Keratinocyte (primary cell): Measurements from ENCODE around the gene LCK. TPM values are rescaled to one million over a fixed set of nuclear protein-coding genes. Genes with fewer than 3 reads are reported as not detected.

ENCODE experiments used
- DNase-seq: peaks from one replicate; pipeline ENCODE4 v3.0.0-alpha.2; 2011; ENCODE audit warnings: low read depth, missing footprints, low spot score
- FAIRE-seq: peaks from 2 replicates; lab custom pipeline; 2011; peaks lifted over from hg19 to GRCh38; lab: Jason Lieb, UNC
- H2AFZ ChIP-seq: 2 replicates; pipeline ENCODE4 v1.6.0; 2012; ENCODE audit warnings: low read length, control low read depth, inconsistent platforms; ENCODE audit not compliant: control insufficient read depth
- H3K27ac ChIP-seq: 2 replicates; pipeline ENCODE4 v1.5.1; 2011; ENCODE audit warnings: low read length; ENCODE audit not compliant: control insufficient read depth, insufficient read depth
- H3K27me3 ChIP-seq: 3 replicates; pipeline ENCODE4 v1.6.0; 2011; ENCODE audit warnings: low read length; ENCODE audit not compliant: control insufficient read depth, insufficient read depth; ENCODE audit errors: extremely low read depth
- H3K36me3 ChIP-seq, 2 experiments: 2 replicates in 1 of 2; 3 replicates in 1 of 2; pipeline ENCODE4 v1.5.1; 2011; ENCODE audit warnings: low read length in 2 of 2, mild to moderate bottlenecking in 1 of 2; ENCODE audit not compliant: control insufficient read depth in 2 of 2, insufficient read depth in 2 of 2; ENCODE audit errors: extremely low read depth in 1 of 2
- H3K4me1 ChIP-seq: 3 replicates; pipeline ENCODE4 v1.5.1; 2011; ENCODE audit warnings: low read length; ENCODE audit not compliant: control insufficient read depth, insufficient read depth; ENCODE audit errors: extremely low read depth
- H3K4me2 ChIP-seq: 3 replicates; pipeline ENCODE4 v1.6.0; 2011; ENCODE audit warnings: low read depth, low read length; ENCODE audit not compliant: control insufficient read depth, insufficient read depth; ENCODE audit errors: extremely low read depth
- H3K4me3 ChIP-seq, 3 experiments: fragments of 200-600 bp in 1 of 3; sonication (generic) in 1 of 3; 2 replicates in 2 of 3; 3 replicates in 1 of 3; pipeline ENCODE4 v1.5.1; 2011 to 2016; ENCODE audit warnings: low read length in 3 of 3, mild to moderate bottlenecking in 3 of 3, control low read depth in 2 of 3, inconsistent platforms in 1 of 3, low read depth in 1 of 3, mixed read lengths in 1 of 3, mixed run types in 1 of 3, moderate library complexity in 1 of 3; ENCODE audit not compliant: control insufficient read depth in 2 of 3, insufficient read depth in 2 of 3; ENCODE audit errors: extremely low read depth in 1 of 3
- H3K79me2 ChIP-seq: 2 replicates; pipeline ENCODE4 v1.6.0; 2012; ENCODE audit warnings: low read length; ENCODE audit not compliant: control insufficient read depth, insufficient read depth
- H3K9ac ChIP-seq: 3 replicates; pipeline ENCODE4 v1.6.0; 2011; ENCODE audit warnings: low read length; ENCODE audit not compliant: control insufficient read depth, insufficient read depth; ENCODE audit errors: extremely low read depth
- H3K9me1 ChIP-seq: 3 replicates; pipeline ENCODE4 v1.6.0; 2011; ENCODE audit warnings: low read length; ENCODE audit not compliant: control insufficient read depth, insufficient read depth; ENCODE audit errors: extremely low read depth
- H3K9me3 ChIP-seq: 2 replicates; pipeline ENCODE4 v1.5.1; 2012; ENCODE audit warnings: low read depth, low read length; ENCODE audit not compliant: control insufficient read depth
- H4K20me1 ChIP-seq: 3 replicates; pipeline ENCODE4 v1.6.0; 2011; ENCODE audit warnings: low read length; ENCODE audit not compliant: control insufficient read depth, insufficient read depth; ENCODE audit errors: extremely low read depth
- CTCF ChIP-seq, 3 experiments: IDR thresholded peaks in 1 of 3; conservative IDR thresholded peaks in 1 of 3; optimal IDR thresholded peaks in 1 of 3; 2 replicates in 2 of 3; 3 replicates in 1 of 3; pipeline versions ENCODE3 to v1.5.1; 2011; ENCODE audit warnings: low read length in 3 of 3, mild to moderate bottlenecking in 3 of 3, moderate library complexity in 2 of 3, control low read depth in 1 of 3, inconsistent platforms in 1 of 3; ENCODE audit not compliant: insufficient read depth in 2 of 3; ENCODE audit errors: extremely low read depth in 1 of 3
- EZH2 ChIP-seq: IDR thresholded peaks from one replicate; pipeline ENCODE4 v1.6.1; 2012; ENCODE audit warnings: inconsistent platforms, mild to moderate bottlenecking, low read length, moderate library complexity
- dilution Hi-C: fragments of 300-500 bp; cut with MboI; formaldehyde crosslinking; loops from one replicate; pipeline ENCODE4 v1.7.0; 2020; ENCODE audit warnings: low sequenced_read_pairs; ENCODE audit not compliant: extremely low pct_ligation_motif_present
- polyA plus RNA-seq, 5 experiments: library from polyadenylated mRNA; depleted of rRNA in 3 of 5; stranded (reverse) in 3 of 5; stranded (forward) in 1 of 5; unstranded in 1 of 5; fragments of >200 nt; gene quantifications; 1 replicate in 1 of 5; 2 replicates in 3 of 5; 3 replicates in 1 of 5; pipeline versions ENCODE4 v1.2.1 to v1.2.3, GENCODE V29; 2011 to 2012; ENCODE audit warnings: missing spikeins in 2 of 5, low read depth in 1 of 5, low replicate concordance in 1 of 5

Gene LCK
- polyA plus RNA-seq, 1 donor (not counting 4 experiments of a cell fraction or from before 2014, with no cell fraction given): 0.16 TPM

- no peak for TF ChIP-seq CTCF (optimal IDR thresholded peaks at IDR 0.05 in 1 of 3, IDR thresholded peaks at IDR 0.05 in 1 of 3, conservative IDR thresholded peaks at IDR 0.05 in 1 of 3; ENCODE audit: extremely low read depth in 1 of 3, insufficient read depth in 2 of 3, low read length in 3 of 3)
- TF ChIP-seq EZH2: no peak
- Histone ChIP-seq H3K9me3 (no peaks in the 10 kb centered on the region), H3K79me2 (peaks cover 49% of the 10 kb centered on the region), H3K4me3 (no peak overlapping the region), H2AFZ (no peak overlapping the region), H3K27ac (no peak overlapping the region), H3K4me1 (peaks cover 4% of the 10 kb centered on the region), H3K9me1 (peaks cover 3% of the 10 kb centered on the region), H3K9ac (no peak overlapping the region), H3K4me2 (no peak overlapping the region), H4K20me1 (no peaks in the 10 kb centered on the region), H3K36me3 (peaks cover 12 to 13% of the 10 kb centered on the region in 2 experiments), H3K27me3 (no peaks in the 10 kb centered on the region)
- dilution Hi-C loops: no loop called here
- no peak for DNase-seq
- FAIRE-seq: no peak
These were observed 53.0 kb downstream of the LCK start for GRCh38 chr1:32303997-32304622.

DNA sequence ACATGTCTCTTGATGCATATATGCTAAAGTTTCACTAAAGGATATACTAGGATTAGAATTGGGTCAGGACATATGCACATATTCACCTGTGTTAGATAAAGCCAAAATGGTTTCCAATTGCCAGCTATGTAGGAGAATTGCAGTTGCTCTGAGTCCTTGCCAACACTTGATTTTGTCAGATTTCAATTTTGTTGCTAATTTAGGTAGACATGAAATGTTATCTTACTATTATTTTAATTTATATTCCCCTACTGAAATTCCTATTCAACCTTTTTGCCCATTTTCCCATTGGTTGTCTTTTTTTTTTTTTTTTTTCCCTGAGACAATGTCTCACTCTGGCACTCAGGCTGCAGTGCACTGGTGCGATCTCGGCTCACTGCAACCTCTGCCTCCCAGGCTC is 54.2 kb downstream of the LCK start:
- H3K9ac ChIP-seq: no peak overlapping the region
- FAIRE-seq (no peak), DNase-seq (no peak)
- no peak for TF ChIP-seq EZH2
- no peak for TF ChIP-seq CTCF (optimal IDR thresholded peaks at IDR 0.05 in 1 of 3, IDR thresholded peaks at IDR 0.05 in 1 of 3, conservative IDR thresholded peaks at IDR 0.05 in 1 of 3; ENCODE audit: extremely low read depth in 1 of 3, insufficient read depth in 2 of 3, low read length in 3 of 3)
- H4K20me1 ChIP-seq: no peaks in the 10 kb centered on the region
- no peak overlapping the region for H2AFZ ChIP-seq
- H3K36me3 ChIP-seq: peaks cover 13% of the 10 kb centered on the region in 2 experiments
- H3K4me1 ChIP-seq: peaks cover 4% of the 10 kb centered on the region
- H3K79me2 ChIP-seq: peaks cover 44% of the 10 kb centered on the region
- H3K4me3 ChIP-seq: no peak overlapping the region
- no peaks in the 10 kb centered on the region for H3K9me3 ChIP-seq
- H3K27ac ChIP-seq: no peak overlapping the region
- no peak overlapping the region for H3K4me2 ChIP-seq
- H3K9me1 ChIP-seq: no peaks in the 10 kb centered on the region
- H3K27me3 ChIP-seq: no peaks in the 10 kb centered on the region
- dilution Hi-C loops: no loop called here
